SK-N-SH (cell line): Measurements from ENCODE around the gene ANK3.

Experiments used
- CHD2 ChIP-seq: fragments of 150-350 bp; IDR thresholded peaks from 2 replicates; pipeline ENCODE4 v1.6.1; 2018; ENCODE audit warnings: low read length; ENCODE audit not compliant: partially characterized antibody
- CTCF ChIP-seq: fragments of 200-600 bp; sonication (generic); IDR thresholded peaks from 2 replicates; pipeline ENCODE4 v1.6.1; 2017; ENCODE audit warnings: antibody characterized with exemption, mild to moderate bottlenecking, moderate library complexity
- EP300 ChIP-seq, 2 experiments: IDR thresholded peaks; 2 replicates each; pipeline versions ENCODE4 v1.4.0 to v1.6.1; 2012; ENCODE audit warnings: borderline replicate concordance in 1 of 2, low read depth in 1 of 2, low read length in 1 of 2
- IRF3 ChIP-seq: fragments of 150-350 bp; IDR thresholded peaks from 2 replicates; pipeline ENCODE4 v1.6.1; 2016; ENCODE audit warnings: mild to moderate bottlenecking, low read depth, low read length
- NFIC ChIP-seq: IDR thresholded peaks from 2 replicates; pipeline ENCODE4 v1.4.0; 2012; ENCODE audit warnings: borderline replicate concordance
- POLR2AphosphoS5 ChIP-seq: IDR thresholded peaks from 2 replicates; pipeline ENCODE4 v1.6.1; 2012; ENCODE audit warnings: low read depth, low read length
- RAD21 ChIP-seq: IDR thresholded peaks from 2 replicates; pipeline ENCODE4 v1.6.1; 2012; ENCODE audit warnings: mild to moderate bottlenecking, low read length
- RCOR1 ChIP-seq: fragments of 150-350 bp; IDR thresholded peaks from 2 replicates; pipeline ENCODE4 v1.6.1; 2017; ENCODE audit warnings: antibody characterized with exemption, low read length
- SMC3 ChIP-seq: IDR thresholded peaks from 2 replicates; pipeline ENCODE4 v1.6.1; 2012; ENCODE audit warnings: low read depth, low read length, improper control_type of control experiment
- TAF1 ChIP-seq: IDR thresholded peaks from 2 replicates; pipeline ENCODE4 v1.6.1; 2012; ENCODE audit warnings: low read depth, mild to moderate bottlenecking, low read length, moderate library complexity, borderline replicate concordance
- TF ChIP-seq, protein P1 (sequence below): fragments of 150-350 bp; IDR thresholded peaks from 2 replicates; pipeline ENCODE4 v1.6.1; 2017; ENCODE audit warnings: antibody characterized with exemption, low read length, low read depth, borderline replicate concordance
- TF ChIP-seq, protein P2 (sequence below): IDR thresholded peaks from 2 replicates; pipeline ENCODE4 v1.4.0; 2012; ENCODE audit warnings: low read depth

DNA sequence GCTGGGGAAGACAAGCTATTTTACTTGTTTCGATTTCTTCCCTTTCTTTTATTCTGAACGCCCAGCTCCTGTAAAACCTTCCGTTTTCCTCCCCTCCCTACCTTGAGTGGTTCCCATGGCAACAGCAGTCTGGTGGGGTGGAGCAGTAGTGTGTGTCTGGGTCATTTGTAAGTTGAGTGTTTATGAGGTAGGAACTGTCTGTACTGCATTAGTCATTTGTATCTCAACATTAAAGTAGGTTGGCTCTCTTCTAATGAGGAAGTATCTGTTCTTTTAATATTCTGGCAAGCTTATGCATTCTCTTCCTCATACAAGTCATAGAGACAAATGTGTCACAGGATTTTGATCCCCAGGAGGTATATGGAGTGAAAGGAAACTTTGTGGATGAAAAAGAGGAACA lies 398.0 kb downstream of the ANK3 start:
- TF ChIP-seq CTCF = no peak
- TF ChIP-seq CHD2 = no peak
- TF ChIP-seq, protein P1, sequence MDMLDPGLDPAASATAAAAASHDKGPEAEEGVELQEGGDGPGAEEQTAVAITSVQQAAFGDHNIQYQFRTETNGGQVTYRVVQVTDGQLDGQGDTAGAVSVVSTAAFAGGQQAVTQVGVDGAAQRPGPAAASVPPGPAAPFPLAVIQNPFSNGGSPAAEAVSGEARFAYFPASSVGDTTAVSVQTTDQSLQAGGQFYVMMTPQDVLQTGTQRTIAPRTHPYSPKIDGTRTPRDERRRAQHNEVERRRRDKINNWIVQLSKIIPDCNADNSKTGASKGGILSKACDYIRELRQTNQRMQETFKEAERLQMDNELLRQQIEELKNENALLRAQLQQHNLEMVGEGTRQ = no peak
- TF ChIP-seq NFIC = no peak
- no peak for TF ChIP-seq RAD21
- TF ChIP-seq, protein P2, sequence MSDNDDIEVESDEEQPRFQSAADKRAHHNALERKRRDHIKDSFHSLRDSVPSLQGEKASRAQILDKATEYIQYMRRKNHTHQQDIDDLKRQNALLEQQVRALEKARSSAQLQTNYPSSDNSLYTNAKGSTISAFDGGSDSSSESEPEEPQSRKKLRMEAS = no peak
- TF ChIP-seq EP300 (IDR thresholded peaks at IDR 0.05; ENCODE audit: borderline replicate concordance in 1 of 2, low read depth in 1 of 2, low read length in 1 of 2) = no peak
- no peak for TF ChIP-seq RCOR1
- no peak for TF ChIP-seq SMC3
- no peak for TF ChIP-seq POLR2AphosphoS5
- no peak for TF ChIP-seq IRF3
- TF ChIP-seq TAF1 = no peak
